A549 (cell line): Measurements from ENCODE around the gene HES3.

Experiments
- CEBPB ChIP-seq, 2 experiments: fragments of >200 bp in 1 of 2; sonication (Bioruptor Twin) in 1 of 2; formaldehyde crosslinking in 1 of 2; IDR thresholded peaks; 2 replicates each; pipeline ENCODE4 v1.6.1; 2012 to 2016
- CTCF ChIP-seq: fragments of >200 bp; sonication (Bioruptor Twin); formaldehyde crosslinking; IDR thresholded peaks from 3 replicates; pipeline ENCODE4 v1.5.1; 2016
- EP300 ChIP-seq, 2 experiments: fragments of >200 bp; sonication (Bioruptor Twin); formaldehyde crosslinking; IDR thresholded peaks; 2 replicates in 1 of 2; 3 replicates in 1 of 2; pipeline ENCODE4 v1.6.1; 2016 to 2017
- ESRRA ChIP-seq: fragments of 150-350 bp; IDR thresholded peaks from 2 replicates; pipeline ENCODE4 v1.6.1; 2014; ENCODE audit warnings: mild to moderate bottlenecking, low read length, borderline replicate concordance
- JUN ChIP-seq, 2 experiments: fragments of >200 bp; sonication (Bioruptor Twin); formaldehyde crosslinking; IDR thresholded peaks; 2 replicates in 1 of 2; 3 replicates in 1 of 2; pipeline ENCODE4 v1.6.1; 2016 to 2017
- KDM1A ChIP-seq: fragments of 200-600 bp; sonication (generic); IDR thresholded peaks from 2 replicates; pipeline ENCODE4 v1.6.1; 2016; ENCODE audit warnings: low read depth, mild to moderate bottlenecking
- MAZ ChIP-seq: fragments of 150-350 bp; IDR thresholded peaks from 2 replicates; pipeline ENCODE4 v1.6.1; 2014; ENCODE audit warnings: antibody characterized with exemption, low read depth, low read length, borderline replicate concordance
- NR3C1 ChIP-seq: fragments of >200 bp; sonication (Bioruptor Twin); formaldehyde crosslinking; IDR thresholded peaks from 3 replicates; pipeline ENCODE4 v1.6.1; 2017
- POLR2A ChIP-seq: IDR thresholded peaks from 2 replicates; pipeline ENCODE4 v1.6.1; 2012; ENCODE audit warnings: mild to moderate bottlenecking, low read length
- REST ChIP-seq: fragments of 200-600 bp; sonication (generic); IDR thresholded peaks from 2 replicates; pipeline ENCODE4 v1.6.1; 2016; ENCODE audit warnings: antibody characterized with exemption, mild to moderate bottlenecking, moderate library complexity
- RFX5 ChIP-seq: fragments of 450-650 bp; IDR thresholded peaks from 2 replicates; pipeline ENCODE4 v1.7.1; 2014; ENCODE audit warnings: antibody characterized with exemption, mild to moderate bottlenecking, moderate library complexity
- SMC3 ChIP-seq: fragments of >200 bp; sonication (Bioruptor Twin); formaldehyde crosslinking; IDR thresholded peaks from 3 replicates; pipeline ENCODE4 v1.6.1; 2018; ENCODE audit warnings: inconsistent platforms
- SREBF2 ChIP-seq: fragments of 450-650 bp; IDR thresholded peaks from 2 replicates; pipeline ENCODE4 v1.6.1; 2014; ENCODE audit warnings: mild to moderate bottlenecking, moderate library complexity

- TF ChIP-seq CEBPB (IDR thresholded peaks at IDR 0.05) (no peak), SMC3 (no peak), MAZ (no peak), POLR2A (no peak), REST (no peak), CTCF (no peak), ESRRA (no peak), EP300 (IDR thresholded peaks at IDR 0.05) (no peak), SREBF2 (no peak), RFX5 (no peak), NR3C1 (no peak), KDM1A (no peak), JUN (IDR thresholded peaks at IDR 0.05) (no peak)
These were observed 13.6 kb downstream of the HES3 start for GRCh38 chr1:6257541-6258069.
